IPS DF 4.7 (cell line): ENCODE data around the gene SERPIND1.
"Not testable (repeated sequence)": the region's sequence is repeated elsewhere in the genome, so short reads cannot be mapped to it uniquely, and the experiment has no call there.

Source experiments
- DNase-seq: peaks from one replicate; pipeline ENCODE4 v3.0.0-alpha.2; 2013; ENCODE audit warnings: low spot score; ENCODE audit errors: extremely low read depth

SERPIND1 gene, protein sequence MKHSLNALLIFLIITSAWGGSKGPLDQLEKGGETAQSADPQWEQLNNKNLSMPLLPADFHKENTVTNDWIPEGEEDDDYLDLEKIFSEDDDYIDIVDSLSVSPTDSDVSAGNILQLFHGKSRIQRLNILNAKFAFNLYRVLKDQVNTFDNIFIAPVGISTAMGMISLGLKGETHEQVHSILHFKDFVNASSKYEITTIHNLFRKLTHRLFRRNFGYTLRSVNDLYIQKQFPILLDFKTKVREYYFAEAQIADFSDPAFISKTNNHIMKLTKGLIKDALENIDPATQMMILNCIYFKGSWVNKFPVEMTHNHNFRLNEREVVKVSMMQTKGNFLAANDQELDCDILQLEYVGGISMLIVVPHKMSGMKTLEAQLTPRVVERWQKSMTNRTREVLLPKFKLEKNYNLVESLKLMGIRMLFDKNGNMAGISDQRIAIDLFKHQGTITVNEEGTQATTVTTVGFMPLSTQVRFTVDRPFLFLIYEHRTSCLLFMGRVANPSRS

DNA sequence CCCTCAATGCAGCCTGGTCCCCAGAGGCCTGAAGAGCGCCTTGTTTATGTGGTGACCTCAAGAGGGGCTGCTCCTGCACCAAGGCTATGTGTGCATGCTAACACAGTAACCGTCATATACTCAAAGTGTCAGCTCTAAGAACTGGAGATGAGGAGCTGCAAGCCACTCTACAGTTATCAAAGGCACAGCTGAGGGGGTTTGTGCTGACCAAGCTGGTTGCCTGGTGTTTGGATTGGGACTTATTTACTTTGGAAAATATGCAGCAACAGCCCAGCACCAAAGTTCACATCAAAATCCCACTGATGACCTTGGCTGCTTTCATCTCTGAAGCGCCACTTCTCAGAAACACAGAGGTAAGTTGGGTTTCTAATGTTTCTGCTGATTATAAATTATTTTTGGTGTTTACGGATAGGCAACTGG lies at the start of gene SERPIND1:
SERPIND1 (plus strand) TSS at position 321 of the 420 bp plus-strand sequence. CDS start 5,200 bp downstream, outside the sequence.
- DNase-seq = no peak

DNA sequence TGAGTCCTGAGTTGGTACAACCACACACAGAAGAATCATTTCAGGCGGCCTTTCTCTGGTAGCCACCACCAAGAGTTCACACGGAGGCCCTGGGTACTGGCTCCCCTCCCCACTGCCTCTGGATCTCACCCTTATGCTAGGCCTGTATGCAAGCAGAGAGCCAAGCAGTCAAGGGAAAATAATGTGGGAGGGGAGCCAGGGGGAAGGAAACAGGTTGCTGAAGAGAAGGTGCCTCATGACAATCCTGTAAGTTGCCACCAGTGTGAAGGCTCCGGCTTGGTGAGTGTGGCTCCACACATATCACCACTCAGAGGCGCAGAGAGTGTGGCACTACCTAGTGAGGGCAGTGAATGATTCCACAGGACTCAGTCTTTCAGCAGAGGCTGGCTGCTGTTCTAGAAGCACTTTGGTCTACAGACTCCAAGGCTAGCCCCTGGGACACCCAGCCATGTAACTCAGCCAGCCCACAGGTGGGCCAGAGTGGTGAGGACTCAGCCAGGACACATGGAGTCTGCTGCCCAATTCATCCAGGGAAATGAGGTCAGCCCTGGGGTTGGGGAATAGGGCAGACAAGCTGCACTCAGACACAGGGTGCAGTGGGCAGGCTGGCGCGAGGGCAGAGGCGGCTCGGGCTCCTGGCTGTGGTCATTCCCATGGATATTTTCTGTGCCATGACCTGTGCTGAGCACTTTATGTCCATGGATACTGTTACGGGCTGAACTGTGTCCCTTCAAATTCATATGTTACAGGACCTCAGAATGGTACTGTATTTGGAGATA lies 49.0 kb upstream of the SERPIND1 start:
- no peak for DNase-seq

DNA sequence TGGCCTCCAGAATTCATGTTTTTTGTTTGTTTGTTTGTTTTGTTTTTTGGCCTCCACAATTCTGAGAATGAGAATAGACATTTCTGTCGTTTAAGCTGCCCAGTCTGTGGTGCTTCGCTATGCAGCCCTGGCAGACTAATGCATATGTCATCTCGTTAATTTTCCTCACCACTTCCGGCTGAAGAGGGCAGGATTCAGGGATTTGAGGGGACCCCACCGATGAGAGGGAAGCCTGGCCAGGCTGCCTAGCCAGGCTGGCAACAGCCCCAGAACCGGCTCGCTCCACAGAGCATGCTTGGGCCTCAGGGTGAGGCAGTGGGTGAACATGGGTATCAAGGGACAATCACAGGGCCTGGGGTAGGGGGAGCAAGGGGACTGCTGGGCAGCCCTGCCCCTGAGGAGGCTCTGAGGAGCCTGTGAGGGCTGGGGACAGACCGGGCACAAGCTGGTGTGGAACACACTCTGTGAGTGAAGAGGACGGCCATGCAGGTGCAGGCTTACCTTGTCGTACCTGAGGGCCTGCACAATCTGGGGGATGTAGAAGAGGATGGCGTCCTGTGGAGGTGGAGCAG lies 47.8 kb upstream of the SERPIND1 start:
- no peak for DNase-seq

DNA sequence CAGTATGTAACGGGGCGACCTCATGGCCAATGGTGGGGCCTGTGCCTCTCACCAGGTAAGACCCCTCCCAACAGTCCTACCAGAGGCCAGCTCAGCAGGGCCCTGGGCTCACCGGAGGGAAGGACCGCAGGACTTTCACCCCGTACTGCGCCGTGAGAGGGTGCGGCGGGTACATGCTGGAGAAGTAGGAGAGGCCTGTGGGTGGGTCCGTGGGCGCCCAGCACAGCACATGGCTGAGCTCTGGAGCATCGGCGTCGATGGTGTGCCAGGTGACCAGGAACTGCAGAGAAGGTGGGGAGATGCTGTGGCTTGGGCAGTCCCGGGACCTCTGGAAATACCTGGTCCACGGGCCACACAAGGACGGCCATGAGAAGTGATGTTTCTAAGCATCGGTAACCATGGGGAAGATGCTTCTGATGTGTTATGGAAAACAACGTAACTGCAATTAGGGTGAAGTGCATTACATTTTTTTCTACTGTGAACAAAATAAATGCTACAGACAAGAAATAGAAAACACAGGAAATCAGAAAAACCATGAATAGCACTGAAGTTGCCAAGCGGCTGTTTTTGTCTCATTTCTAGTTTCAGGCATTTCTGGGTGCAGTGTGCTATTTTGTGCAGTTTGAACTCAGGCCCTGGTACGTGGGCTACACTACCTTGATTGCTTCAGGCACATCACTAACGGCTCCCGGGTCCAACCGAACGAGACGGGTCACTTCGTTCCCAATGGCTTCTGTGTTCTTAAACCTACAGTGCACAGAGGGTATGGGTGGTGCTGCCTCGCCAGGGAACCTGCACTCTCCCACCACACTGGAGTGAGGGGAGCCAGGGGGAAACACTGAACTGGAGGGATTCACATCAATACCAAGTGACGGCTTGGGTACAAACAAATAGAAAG lies 46.5 kb upstream of the SERPIND1 start:
- DNase-seq = no peak

DNA sequence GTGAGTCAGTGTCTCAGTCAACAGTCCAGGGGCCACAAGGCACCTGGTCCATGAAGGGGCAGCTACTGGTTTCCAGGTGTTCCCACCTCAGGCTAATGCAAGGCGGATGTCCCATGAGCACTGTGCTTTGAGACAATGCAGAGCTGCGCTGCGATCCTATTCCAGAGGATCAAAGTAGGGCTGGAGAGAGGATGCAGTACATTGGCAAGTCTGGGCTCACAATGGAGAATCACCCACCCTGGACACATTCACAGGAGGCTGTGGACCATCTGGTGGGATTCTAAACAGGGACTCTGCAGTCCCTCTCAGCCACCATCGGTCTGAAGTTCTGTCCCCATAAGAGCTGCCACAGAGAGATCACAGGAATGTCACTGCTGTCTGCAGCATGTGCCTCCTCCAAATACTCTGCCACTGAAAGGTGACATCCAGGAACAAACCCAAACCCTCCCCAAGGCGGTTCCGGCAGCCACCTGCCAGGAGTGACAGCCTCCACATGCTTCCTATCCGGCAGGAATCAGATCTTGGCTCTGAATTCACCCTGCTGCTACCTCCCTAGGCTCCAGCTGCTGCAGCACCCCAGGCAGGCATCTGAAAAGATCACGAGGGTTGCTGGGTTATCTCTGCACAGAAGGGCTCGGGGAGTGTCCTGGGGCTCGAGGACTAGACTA lies 45.3 kb upstream of the SERPIND1 start:
- DNase-seq = no peak

DNA sequence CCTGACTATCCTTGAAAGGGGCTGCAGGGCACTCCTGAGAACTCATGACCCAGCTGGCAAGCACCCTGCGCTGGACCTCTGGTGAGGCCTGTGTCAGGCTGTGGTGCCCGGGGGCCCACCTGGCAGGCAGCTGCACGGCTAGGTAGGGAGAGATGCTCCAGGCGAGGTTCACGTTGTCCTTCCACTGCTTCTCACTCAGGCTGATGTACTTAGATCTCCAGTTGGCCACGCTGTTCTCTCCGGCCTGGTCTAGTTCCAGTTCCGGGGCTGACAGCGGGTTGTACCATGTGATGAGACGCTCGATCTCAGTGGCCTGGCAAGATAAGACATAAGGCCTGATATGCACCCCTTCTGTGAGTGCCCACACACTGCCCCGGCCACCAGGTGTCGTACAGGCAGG lies 44.7 kb upstream of the SERPIND1 start:
- no peak for DNase-seq

DNA sequence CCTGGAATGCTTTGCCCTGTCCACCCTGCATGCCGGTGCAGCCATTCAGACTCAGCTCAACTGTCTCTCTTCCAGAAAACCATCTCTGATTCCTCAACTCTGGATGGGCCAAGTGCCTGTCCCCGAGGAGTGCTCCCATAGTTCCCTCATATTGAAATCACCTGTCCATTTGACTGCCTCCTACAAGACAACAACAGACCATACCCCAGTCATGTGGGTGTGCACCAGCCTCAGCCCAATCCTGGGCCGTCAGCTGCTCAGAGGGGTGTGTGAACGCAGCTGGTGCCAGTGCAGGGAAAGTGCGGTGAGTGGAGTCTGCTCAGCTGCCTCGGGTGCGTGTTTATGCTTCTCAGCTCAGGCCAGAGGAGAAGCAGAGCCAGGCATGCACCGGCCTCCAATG lies 41.5 kb upstream of the SERPIND1 start:
- not testable (repeated sequence) for DNase-seq

DNA sequence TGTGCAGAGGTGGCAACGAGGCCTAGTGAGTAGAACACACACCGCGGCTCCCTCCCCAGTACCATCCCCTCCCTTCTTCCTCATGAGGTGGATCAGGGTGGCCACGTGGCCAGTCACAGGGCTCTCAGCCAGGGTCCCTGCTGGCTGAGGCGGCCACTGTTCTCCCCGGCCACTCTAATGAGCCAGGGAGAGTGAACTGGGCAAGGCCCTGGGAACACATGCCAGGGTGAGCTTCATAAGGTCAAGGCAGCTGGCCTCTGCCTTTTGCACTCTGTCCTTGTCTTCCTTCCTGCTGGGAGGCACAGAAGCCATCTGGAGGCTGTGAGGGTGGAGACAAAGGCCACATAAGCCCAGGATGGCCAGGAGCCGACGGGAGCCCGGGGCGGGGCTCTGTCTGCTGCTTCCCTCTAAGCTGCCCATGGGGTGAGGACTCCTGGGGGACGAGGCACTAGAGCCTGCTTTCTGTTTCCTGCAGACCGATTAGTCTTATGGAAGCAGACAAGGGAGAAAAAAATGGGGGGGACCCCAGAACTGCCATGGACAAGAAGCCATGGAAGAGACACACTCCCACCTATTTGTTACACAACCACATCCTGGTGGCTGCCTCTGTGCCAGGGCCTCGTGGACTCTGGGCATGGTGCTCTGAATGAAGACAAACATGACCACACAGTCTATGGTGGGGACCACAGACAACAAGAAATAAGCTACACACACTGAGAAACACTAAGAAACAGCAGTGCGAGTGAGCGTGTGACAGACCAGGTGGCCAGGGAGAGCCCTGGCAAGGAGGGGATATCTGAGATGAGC lies 38.4 kb upstream of the SERPIND1 start:
- not testable (repeated sequence) for DNase-seq

DNA sequence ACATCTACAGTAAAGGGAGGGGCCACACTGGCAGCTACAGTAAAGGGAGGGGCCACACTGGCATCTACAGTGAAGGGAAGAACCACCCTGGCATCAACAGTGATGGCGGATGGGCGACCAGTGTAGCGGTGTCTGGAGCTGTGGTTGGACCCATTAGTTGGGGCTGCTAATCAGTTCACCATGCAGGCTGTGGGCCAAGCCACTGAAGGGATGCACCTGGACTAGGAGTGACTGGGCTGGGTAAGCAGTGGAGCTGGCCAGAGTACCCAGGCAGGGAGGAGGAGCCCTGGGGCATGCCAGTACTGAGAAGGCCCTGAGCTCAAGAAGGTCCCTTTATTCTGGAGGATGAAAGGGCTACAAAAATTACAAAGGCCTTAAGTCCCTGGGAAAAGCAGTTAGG lies 37.0 kb upstream of the SERPIND1 start:
- DNase-seq = not testable (repeated sequence)

DNA sequence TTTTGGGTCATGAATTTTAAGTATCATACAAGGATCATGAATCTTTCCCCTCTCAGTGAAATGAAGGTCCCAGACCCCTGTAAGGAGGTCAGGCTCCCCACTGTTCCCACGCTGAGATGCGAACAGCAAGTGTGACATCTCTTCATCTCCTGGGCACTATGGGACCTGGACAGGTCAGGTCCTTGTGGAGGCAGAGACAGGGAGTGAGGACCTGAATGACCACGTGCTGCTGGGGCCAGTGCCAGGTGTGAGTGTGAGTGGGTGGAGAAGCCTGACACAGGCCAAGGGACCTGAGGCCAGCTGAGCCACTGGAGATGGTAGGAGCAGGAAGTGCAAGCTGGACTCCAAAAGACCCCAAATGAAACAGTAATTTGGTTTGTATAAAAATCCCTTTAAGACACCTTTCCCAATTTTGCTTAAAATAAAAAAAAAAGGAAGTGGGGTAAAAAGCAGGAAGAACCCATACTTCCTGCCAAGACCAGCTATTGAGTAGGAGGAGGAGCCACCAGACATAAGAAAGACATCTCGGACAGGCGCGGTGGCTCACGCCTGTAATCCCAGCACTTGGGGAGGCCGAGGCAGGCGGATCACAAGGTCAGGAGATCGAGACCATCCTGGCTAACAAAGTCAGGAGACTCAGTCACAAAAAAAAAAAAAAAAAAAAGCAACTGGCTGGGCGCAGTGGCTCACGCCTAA lies 35.4 kb upstream of the SERPIND1 start:
- DNase-seq = no peak

DNA sequence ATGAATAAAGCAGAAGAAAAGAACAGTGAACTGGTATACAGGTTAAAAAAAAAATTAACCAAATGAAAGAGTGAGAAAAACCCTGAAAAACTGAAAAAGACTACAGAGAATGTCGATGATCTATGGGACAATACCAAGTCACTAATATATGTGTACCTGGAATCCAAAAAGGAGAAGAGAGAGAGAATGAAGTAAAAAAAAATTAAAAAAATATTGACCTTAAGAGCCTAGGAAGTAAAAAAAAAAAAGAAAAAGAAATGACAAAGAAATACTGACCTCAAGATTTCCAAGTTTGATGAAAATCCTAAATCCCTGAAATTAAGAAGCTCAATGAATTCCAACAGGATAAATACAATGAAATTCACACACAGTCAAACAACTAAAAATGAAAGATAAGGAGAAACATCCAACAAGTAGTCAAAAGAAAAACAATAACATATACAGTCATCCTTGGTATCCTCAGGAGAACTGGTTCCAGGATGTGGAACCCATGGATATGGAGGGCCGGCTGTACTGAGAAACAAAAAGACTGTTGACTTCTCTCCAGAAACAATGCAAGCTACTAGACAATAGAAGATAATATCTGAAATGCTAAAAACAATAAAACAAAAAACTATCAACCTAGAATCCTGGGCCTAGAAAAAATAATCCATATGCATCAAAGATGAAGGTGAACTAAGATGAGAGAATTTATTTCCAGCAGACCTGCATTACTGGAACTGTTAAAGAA lies 33.5 kb upstream of the SERPIND1 start:
- DNase-seq = no peak

DNA sequence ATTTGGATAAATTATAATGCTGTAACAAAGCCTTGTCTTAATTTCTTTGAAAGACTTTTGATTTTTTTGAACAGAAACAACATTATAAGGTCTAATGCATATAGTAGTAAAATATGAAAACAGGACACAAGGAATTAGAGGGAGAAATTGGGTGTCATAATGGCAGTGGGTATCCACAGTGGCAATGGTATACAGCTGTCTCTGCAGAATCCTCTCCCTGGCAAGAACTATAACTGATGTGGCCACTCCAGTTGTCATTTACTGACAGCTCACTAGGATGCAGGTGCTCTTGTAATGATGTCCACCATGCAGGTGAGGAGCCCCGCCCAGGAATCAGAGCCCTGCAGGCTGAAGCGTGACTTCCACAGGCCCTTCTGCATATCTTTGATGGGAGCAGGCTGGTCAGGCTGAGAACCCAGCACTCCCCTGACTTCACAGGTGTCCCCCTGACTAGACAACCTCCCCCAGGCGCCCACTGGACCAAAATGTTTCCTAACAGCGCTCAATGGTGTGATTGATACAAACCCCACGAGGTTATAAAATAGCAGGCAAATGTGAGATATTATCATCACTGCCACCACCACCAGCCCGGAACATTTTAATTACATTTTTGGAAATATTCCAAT lies 32.8 kb upstream of the SERPIND1 start:
- no peak for DNase-seq

DNA sequence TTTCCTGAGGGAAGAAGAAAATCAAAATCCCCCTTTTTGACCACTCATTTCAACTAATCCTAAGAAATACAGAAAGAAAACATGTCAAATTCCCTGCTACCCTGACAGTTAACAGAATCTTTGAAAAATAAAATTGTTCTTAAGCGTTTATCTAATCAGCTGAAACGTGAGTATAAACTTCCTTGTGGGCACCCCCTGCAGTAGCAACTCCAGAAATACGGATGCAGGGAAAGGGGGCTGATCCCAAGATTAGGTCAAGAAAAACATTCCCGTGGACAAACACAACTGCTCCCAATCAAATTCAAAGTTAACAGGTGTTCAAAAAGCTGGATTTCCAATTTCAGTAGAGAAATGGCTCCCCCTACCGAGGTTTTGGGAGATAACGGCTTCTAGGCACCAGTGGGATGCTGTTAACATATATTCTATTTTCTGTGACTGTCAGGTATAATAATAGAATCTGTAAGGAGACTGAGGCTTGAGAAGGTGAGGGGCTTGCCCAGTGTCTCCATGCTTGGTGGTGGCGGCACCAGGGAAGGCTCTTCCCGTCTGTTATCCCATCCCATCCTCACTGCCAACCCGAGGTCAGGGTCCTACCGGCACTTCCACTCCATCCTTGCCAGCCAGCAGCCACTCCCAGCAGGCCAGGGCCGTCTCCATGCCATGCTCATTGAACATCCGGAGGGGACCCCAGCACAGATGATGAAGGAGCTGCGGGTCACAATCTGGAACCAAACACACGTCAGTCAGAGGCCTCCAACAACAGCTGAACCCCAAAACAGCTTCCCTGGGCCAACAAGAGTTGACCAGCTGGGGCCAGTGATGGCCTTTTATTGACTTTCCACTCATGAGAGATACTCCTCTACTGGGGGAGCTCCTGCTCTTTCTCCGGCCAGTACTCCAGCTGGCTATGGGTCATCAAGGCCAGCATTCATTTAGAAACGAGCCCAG lies 32.0 kb upstream of the SERPIND1 start:
- DNase-seq = peak; percentile 16

DNA sequence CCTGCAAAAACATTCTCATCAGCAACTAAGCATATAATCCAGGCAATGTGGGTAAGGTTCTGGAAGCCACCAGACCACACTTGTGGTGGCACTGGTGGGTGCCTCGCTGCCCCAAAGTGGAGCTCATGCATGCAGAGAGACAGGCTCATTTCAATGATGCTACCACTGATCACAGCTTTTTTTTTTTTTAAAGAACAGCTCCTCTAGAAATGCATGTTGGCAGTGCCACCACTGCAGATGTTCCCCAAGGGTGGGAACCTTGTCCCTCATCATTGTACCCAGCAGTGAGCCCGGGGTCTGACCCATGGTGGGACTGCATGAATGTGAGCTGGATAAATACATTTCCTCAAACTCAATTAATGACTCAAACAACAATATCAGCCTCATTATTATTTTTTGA lies 31.1 kb upstream of the SERPIND1 start:
- DNase-seq = no peak

DNA sequence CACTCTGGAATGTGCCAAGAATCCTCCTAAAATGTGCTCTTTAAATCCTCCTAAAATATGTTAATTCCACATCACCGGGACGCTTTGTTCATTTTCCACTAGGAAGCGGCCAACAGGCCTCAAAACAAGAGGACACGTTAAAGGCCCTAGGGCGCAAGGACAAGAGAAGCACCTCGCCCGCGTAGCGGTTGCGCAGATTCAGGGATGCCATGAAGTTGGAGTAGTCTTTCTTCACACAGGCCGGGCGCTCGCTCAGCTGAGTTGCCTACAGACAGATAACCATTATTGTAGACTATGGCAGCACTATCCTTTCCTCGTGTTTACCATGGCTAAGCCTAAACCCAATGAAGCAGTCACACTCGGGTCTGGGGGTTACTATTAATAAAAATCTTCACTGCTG lies 29.5 kb upstream of the SERPIND1 start:
- no peak for DNase-seq

DNA sequence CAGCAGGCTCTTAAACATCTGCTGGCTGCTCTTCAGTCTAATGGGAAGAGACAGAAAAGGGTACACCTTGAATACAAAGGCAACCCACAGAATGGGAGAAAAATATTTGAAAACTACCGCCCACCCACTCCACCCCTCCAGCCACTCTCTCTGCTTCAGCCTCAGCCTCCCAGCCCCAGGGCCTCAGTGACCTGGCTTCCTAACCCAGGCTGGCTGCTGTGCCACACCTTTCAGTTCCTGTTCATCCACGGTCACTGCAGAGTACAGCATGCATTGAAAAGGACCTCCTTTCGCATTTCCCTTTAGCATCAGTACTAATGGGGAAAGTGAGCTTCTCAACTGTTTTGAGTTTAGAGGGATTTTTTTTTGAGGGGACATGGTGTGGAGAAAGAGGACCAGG lies 28.8 kb upstream of the SERPIND1 start:
- no peak for DNase-seq
